Activated CD4-positive, alpha-beta T cell treated with anti-CD3 and anti-CD28 coated beads, Interleukin-2, amount 10 ng/mL, durations not matched to agents 24 days and 14 days (primary cell): Measurements from ENCODE around the gene RAB43. TPM values are rescaled to one million over a fixed set of nuclear protein-coding genes. Genes with fewer than 3 reads are reported as not detected.
"Not testable (repeated sequence)": the region's sequence is repeated elsewhere in the genome, so short reads cannot be mapped to it uniquely, and the experiment has no call there.

ENCODE experiments used
- DNase-seq: peaks from one replicate; pipeline ENCODE4 v3.0.0; 2022
- H3K27ac Mint-ChIP-seq: one replicate; pipeline ENCODE4 v1.8.0; 2022; ENCODE audit warnings: mild to moderate bottlenecking, mixed read lengths
- H3K27me3 Mint-ChIP-seq: one replicate; pipeline ENCODE4 v1.8.0; 2022; ENCODE audit warnings: mixed read lengths
- H3K36me3 Mint-ChIP-seq: one replicate; pipeline ENCODE4 v1.8.0; 2022; ENCODE audit warnings: low read depth, mild to moderate bottlenecking, mixed read lengths
- H3K4me1 Mint-ChIP-seq: one replicate; pipeline ENCODE4 v1.8.0; 2021; ENCODE audit warnings: mixed read lengths
- H3K4me3 Mint-ChIP-seq: one replicate; pipeline ENCODE4 v1.8.0; 2022; ENCODE audit warnings: mild to moderate bottlenecking, moderate library complexity, mixed read lengths
- H3K9me3 Mint-ChIP-seq: one replicate; pipeline ENCODE4 v1.8.0; 2021; ENCODE audit warnings: mixed read lengths
- intact Hi-C: fragments of 100-400 bp; cut with micrococcal nuclease; formaldehyde crosslinking; loops from one replicate; pipeline ENCODE4 v1.15.1; 2023
- total RNA-seq: library from RNA; stranded (reverse); gene quantifications from 2 replicates; pipeline ENCODE4 v1.2.3, GENCODE V29; 2022

The RAB43 gene
- total RNA-seq, 1 donor from 2014 or later: 44.3 TPM

DNA sequence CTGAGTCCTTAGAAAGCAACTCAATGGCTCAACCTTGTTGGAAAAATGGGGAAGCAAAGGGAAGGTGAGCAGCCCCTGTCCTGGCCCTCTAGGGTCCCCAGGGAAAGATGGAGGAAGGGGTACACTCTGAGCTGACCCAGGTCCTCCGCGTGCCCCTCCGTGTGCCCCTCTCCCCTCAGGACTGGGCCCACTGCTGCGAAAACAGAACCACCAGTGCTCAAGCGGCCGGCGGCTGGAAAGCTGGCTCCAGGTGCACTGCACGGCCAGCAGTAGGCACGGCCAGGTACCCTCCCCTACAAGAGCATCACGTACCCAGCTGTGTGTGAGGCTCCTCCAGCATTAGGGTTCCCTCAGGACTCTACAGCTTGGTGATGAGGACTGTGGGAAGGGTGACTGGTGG is 26.3 kb downstream of the RAB43 start:
- no peaks in the 10 kb centered on the region for H3K27me3 Mint-ChIP-seq
- H3K9me3 Mint-ChIP-seq: no peaks in the 10 kb centered on the region
- no peak overlapping the region for H3K27ac Mint-ChIP-seq
- H3K36me3 Mint-ChIP-seq: peaks cover 36% of the 10 kb centered on the region
- intact Hi-C loops: no loop called here
- no peak overlapping the region for H3K4me3 Mint-ChIP-seq
- no peak for DNase-seq
- peaks cover 21% of the 10 kb centered on the region for H3K4me1 Mint-ChIP-seq

DNA sequence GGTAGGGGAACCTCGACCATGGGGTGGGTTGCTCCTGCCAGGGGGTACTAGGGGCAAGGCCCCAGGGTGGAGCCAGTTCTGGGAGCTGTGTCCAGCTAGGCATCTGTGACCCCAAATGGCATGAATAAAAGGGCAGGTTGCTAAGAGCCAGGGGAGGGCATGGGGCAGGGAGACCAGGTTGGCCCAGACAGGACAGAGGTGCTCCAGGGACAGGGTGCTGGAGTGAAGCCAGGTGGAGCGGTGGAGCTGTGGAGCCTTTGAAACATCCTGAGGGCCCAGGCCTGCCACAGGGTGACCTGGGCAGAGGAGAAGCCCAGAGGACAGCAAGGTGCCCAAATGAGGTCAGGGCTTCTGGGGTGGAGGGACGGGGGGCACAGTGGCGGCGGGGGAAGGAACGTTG is 33.3 kb downstream of the RAB43 start:
- intact Hi-C loops, H3K4me1 Mint-ChIP-seq, H3K9me3 Mint-ChIP-seq: not testable (repeated sequence)

DNA sequence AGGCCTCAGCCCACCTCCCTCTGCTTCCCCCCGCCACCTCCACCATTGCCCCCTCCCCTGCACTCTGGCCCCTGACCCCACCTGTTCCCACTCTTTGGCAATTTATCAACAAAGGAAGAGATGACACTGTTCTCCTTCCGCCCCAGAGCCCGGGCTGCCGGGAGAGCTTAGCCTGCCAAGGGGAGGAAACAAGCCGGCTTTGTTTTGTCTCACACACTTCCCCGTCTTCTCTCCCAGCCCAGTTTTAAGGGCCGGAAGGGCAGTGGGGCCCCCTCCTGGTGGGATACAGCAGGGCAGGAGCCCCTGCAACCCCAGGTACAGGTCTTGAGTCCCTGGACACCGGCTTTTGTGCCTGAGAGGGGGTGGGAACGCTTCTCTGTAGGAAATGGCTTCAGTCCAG is 33.7 kb downstream of the RAB43 start:
- H3K9me3 Mint-ChIP-seq, H3K27me3 Mint-ChIP-seq, intact Hi-C loops: not testable (repeated sequence)

More for the DNA sequence above, 33.3 kb downstream of the RAB43 start:
- H3K27me3 Mint-ChIP-seq, H3K4me3 Mint-ChIP-seq, H3K27ac Mint-ChIP-seq, DNase-seq: not testable (repeated sequence)
- peaks cover 12% of the 10 kb centered on the region for H3K36me3 Mint-ChIP-seq

DNA sequence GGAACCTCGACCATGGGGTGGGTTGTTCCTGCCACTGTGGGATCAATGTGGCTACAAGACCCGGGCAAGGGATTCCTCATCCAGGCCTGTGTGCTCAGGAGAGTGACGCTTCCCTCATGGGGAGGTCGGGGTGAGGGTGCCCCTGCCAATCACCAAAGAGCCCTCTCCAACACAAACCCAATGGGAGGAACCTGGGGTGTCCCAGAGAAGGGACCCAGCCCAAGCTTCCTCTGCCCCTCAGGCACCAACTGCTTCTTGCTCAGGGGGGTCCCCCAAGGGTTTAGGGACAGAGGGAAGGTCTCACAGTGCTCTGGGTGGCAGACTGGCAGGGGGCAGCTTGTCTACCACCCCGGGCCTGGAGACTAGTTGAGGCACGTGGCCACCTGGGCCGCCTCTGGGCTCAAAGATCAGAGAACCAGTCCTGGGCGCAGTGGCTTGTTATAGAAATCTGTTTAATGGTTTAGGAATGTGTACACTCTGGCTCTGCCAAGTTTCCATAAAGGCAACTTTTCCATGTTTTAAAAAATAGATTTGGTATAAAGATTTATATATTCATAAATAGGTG is 34.4 kb downstream of the RAB43 start:
- H3K27me3 Mint-ChIP-seq: no peaks in the 10 kb centered on the region
- DNase-seq: no peak
- H3K4me3 Mint-ChIP-seq: no peak overlapping the region
- peaks cover 2% of the 10 kb centered on the region for H3K4me1 Mint-ChIP-seq
- H3K9me3 Mint-ChIP-seq: no peaks in the 10 kb centered on the region
- H3K36me3 Mint-ChIP-seq: peaks cover 11% of the 10 kb centered on the region
- no peak overlapping the region for H3K27ac Mint-ChIP-seq
- intact Hi-C loops: no loop called here

More for the DNA sequence above, 33.7 kb downstream of the RAB43 start:
- H3K4me3 Mint-ChIP-seq, H3K4me1 Mint-ChIP-seq, H3K27ac Mint-ChIP-seq: not testable (repeated sequence)
- peak; percentile 71 for DNase-seq
- peaks cover 12% of the 10 kb centered on the region for H3K36me3 Mint-ChIP-seq

DNA sequence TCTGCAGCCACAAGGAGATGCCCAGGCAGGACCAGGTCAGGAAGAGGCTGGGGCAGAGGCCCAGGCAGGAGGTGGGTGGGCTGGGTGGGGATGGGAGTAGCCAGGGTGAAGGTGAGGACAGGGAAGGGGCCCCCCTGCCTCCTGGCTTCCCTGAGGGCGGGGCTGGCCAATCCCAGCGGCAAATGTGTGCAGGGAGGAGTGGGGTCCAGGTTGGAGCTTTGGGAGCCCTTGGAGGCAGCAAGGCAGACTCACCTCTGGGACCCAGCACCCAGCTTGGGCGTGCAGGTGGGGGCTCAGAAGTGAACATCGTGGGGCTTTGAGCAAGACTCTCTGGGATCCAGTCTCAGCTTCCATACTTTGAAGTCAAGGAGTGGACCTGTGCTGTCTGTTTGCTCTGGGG is 35.8 kb downstream of the RAB43 start:
- intact Hi-C loops: no loop called here
- H3K27me3 Mint-ChIP-seq: no peaks in the 10 kb centered on the region
- DNase-seq: no peak
- peaks cover 4% of the 10 kb centered on the region for H3K36me3 Mint-ChIP-seq
- H3K4me1 Mint-ChIP-seq: peaks cover 4% of the 10 kb centered on the region
- no peak overlapping the region for H3K4me3 Mint-ChIP-seq
- no peaks in the 10 kb centered on the region for H3K9me3 Mint-ChIP-seq
- H3K27ac Mint-ChIP-seq: no peak overlapping the region

DNA sequence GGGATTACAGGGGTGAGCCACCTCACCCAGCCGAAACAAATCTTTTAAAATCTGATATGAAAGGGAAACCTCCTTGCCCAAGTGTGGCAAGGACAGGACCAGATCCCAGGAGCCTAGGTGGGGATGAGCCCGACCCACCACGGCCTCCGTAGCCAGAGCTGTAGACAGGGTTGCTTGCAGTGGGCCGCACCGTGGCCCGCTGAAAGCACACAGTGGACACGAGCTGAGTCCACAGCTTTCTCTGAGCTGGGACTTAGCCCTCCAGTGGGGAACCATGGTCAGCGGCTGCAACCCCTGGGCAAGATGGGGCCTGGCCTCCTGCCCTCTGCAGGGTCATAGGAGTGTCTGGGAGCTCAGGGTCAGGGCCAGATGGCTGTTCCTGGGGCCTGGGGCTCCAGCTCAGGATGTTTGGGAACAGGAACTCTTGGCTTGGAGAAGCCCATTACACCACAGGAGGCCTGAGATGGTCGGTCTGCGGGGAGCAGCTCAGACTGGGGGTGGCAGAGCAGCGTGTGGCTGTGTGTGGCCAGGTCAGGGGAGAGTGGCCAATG is 36.4 kb downstream of the RAB43 start:
- Mint-ChIP-seq H3K9me3 (no peaks in the 10 kb centered on the region), H3K4me3 (no peak overlapping the region), H3K36me3 (peaks cover 4% of the 10 kb centered on the region), H3K4me1 (peaks cover 4% of the 10 kb centered on the region), H3K27me3 (no peaks in the 10 kb centered on the region), H3K27ac (no peak overlapping the region)
- intact Hi-C loops: no loop called here
- no peak for DNase-seq

DNA sequence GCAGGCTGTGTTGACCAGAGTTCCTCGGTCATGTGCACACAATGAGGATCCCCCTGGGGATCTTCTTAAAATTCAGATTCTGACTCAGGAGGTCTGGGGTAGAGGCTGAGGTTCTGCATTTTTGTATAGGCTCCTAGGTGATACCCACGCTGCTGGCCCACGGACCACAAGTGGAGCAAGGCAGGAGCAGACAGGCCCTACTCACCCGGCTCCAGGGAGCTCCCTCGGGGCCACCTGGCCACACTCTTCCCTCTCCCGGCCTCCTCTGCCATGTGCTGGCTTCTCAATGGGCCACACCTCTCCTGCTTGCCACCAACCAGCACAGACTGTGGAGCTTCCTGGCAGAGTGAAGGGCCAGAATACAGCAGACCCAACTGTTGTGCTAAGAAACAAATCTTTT is 37.1 kb downstream of the RAB43 start:
- no peaks in the 10 kb centered on the region for H3K27me3 Mint-ChIP-seq
- H3K4me3 Mint-ChIP-seq: no peak overlapping the region
- H3K36me3 Mint-ChIP-seq: peaks cover 4% of the 10 kb centered on the region
- DNase-seq: no peak
- H3K9me3 Mint-ChIP-seq: no peaks in the 10 kb centered on the region
- intact Hi-C loops: no loop called here
- peaks cover 4% of the 10 kb centered on the region for H3K4me1 Mint-ChIP-seq
- H3K27ac Mint-ChIP-seq: no peak overlapping the region

DNA sequence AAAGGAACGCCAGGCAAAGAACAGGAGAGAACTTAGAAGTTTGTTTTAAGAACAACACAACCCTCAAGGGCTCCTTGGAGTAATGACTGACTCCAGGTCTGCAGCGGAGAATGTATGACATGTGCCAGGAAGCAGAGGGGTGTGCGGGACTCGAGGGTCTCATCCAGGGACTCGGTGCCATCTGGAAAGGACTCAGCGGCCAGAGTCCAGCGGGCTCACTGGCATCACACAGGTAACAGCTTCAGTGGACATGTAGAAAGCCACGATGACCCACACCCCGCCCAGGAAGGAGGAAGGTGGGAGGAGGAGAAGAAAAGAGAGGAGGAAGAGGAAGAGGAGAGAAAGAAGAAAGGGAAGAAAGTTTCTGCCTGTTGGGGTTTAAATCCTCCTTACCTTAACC is 39.6 kb downstream of the RAB43 start:
- Mint-ChIP-seq H3K4me3 (no peak overlapping the region), H3K9me3 (no peaks in the 10 kb centered on the region), H3K36me3 (peaks cover 4% of the 10 kb centered on the region), H3K27me3 (no peaks in the 10 kb centered on the region), H3K27ac (peak overlapping the region; percentile 26), H3K4me1 (peaks cover 4% of the 10 kb centered on the region)
- no peak for DNase-seq
- intact Hi-C loops: no loop called here

DNA sequence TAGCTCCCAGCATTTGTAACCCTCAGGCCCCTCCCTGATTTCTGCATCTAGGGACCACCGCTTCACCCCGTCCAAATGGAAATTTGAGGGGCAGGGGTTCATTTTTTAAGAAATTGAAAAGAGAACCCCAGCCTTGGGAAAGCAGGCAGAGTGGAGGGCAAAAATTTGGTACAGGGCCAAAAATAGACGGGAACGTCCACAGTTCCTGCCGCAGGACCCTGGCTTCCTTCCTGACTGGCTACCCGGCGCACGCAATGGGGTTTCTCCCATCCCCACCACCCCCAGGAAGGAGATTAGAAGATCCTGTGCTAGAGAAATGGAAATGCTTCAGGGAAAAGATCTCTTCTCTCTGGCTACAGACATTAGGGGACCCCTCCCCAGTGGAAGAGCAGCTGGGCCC is 40.1 kb downstream of the RAB43 start:
- H3K9me3 Mint-ChIP-seq: no peaks in the 10 kb centered on the region
- intact Hi-C loops: no loop called here

DNA sequence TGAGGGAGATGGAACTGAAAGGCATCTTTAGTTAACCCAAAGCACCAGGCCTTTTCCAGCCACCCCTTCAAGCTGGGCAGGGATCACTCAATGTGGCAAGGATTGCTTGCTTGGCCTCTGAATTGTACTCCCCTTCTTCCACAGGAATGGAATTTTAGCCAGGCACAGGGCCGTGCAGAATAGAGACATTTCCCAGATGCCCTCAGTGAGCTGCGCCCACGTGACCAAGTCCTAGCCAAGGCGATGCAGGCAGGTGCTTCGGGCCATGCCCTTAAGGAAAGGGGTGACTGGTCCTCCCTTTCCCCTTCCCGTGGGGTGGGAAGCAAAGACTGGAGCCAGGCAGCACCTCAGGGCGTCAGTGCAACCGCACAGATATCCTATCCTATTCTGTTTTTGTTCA is 43.1 kb downstream of the RAB43 start:
- DNase-seq: no peak
- intact Hi-C loops: loop anchor here (5.0 kb wide), 1 partner anchor 749 kb away; no protein-coding TSS in a partner anchor
- no peaks in the 10 kb centered on the region for H3K27me3 Mint-ChIP-seq
- no peak overlapping the region for H3K4me3 Mint-ChIP-seq
- H3K4me1 Mint-ChIP-seq: peaks cover 3% of the 10 kb centered on the region
- H3K9me3 Mint-ChIP-seq: no peaks in the 10 kb centered on the region
- H3K36me3 Mint-ChIP-seq: peaks cover 1% of the 10 kb centered on the region
- H3K27ac Mint-ChIP-seq: no peak overlapping the region

More for the DNA sequence above, 40.1 kb downstream of the RAB43 start:
- Mint-ChIP-seq H3K4me1 (peaks cover 4% of the 10 kb centered on the region), H3K27me3 (no peaks in the 10 kb centered on the region), H3K4me3 (no peak overlapping the region), H3K27ac (peak overlapping the region; percentile 14), H3K36me3 (peaks cover 4% of the 10 kb centered on the region)
- no peak for DNase-seq

DNA sequence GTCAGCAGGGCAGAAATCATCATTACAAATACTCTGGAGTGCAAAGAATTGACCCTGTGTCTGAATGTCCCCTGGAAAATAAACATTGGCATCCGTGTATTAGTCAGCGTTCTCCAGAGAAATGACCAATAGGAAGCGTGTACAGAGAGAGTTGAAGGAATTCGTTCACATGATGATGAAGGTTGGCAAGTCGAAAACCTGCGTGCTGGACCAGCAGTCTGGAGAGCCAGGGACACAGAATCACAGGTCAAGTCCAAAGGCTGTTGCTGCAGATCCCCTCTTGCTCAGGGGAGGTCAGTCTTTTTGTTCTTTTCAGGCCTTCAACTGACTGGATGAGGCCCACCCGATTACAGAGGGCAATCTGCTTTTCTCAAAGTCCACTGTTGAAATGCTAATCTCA is 44.4 kb downstream of the RAB43 start:
- Mint-ChIP-seq H3K4me3 (no peak overlapping the region), H3K27ac (no peak overlapping the region), H3K27me3 (peaks cover 2% of the 10 kb centered on the region), H3K9me3 (no peaks in the 10 kb centered on the region), H3K4me1 (peaks cover 2% of the 10 kb centered on the region), H3K36me3 (no peaks in the 10 kb centered on the region)
- intact Hi-C loops: loop anchor here (5.0 kb wide), 1 partner anchor 750 kb away; no protein-coding TSS in a partner anchor
- no peak for DNase-seq

DNA sequence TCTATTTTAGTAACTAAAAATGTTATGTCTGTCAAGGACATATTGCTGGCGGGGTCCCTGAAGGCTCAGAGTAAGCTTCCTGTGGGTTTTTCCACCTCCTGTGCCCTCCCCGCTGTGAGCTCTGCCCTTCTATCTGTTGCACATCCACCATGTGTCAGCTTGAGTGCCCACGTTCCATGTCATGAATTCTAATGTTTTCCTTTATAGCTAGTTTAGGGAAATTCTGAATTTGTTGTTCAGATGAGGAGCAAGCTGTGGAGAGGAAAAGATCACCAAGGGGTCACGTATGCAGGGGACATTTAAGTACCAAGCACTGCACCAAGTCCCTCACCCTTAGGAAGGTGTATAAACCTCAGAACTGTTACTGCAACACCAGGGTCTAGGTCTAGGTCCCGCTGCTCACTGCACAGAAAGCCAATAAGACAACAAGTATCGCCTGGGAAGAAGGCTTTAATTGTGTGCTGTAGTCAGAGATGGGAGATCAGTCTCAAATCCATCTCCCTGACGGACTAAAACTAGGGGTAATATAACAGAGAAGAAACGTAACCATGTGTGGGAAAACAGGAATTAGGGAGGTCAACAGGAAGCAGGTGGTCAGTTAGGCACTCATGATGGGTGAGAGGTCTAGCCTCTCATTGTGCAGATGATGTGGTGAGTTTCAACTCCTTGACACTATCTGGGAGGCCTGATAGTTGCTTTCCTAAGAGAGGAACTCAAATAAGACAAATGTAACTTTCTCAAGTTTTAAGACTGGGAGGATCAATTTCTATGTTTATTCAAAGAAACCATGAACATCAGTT is 51.3 kb downstream of the RAB43 start:
- H3K27ac Mint-ChIP-seq: no peak overlapping the region
- H3K27me3 Mint-ChIP-seq: peaks cover 6% of the 10 kb centered on the region

DNA sequence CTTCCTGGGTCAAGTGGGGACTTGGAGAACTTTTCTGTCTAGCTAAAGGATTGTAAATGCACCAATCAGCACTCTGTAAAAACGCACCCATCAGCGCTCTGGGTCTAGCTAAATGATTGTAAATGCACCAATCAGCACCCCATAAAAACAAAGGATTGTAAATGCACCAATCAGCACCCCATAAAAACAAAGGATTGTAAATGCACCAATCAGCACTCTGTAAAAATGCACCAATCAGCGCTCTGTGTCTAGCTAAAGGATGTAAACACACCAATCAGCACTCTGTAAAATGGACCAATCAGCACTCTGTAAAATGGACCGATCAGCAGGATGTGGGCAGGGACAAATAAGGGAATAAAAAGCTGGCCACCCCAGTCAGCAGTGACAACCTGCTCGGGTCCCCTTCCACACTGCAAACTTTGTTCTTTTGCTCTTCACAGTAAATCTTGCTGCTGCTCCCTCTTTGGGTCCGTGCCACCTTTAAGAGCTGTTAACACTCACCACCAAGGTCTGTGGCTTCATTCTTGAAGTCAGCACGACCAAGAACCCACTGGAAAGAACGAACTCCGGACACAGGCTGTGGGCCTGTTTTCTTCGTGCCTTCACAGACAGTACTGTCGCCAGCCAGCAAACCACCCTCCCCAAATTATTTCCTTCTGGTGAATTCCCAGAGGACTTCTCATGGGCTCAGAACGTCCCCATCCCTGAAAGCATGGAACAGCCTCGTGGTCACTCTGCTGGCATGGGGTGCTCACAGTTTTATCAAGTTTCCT is 52.1 kb downstream of the RAB43 start:
- not testable (repeated sequence) for H3K9me3 Mint-ChIP-seq, H3K36me3 Mint-ChIP-seq, H3K27ac Mint-ChIP-seq, H3K27me3 Mint-ChIP-seq, H3K4me1 Mint-ChIP-seq
- peak; percentile 58 for DNase-seq
- intact Hi-C loops: loop anchor here (5.0 kb wide), 1 partner anchor 53 kb away; the partner anchor contains the start of gene RAB43
- peak overlapping the region; percentile 65 for H3K4me3 Mint-ChIP-seq

More for the DNA sequence above, 51.3 kb downstream of the RAB43 start:
- no peaks in the 10 kb centered on the region for H3K9me3 Mint-ChIP-seq
- no peak overlapping the region for H3K4me3 Mint-ChIP-seq
- no peak for DNase-seq
- H3K36me3 Mint-ChIP-seq: no peaks in the 10 kb centered on the region
- intact Hi-C loops: no loop called here
- peaks cover 8% of the 10 kb centered on the region for H3K4me1 Mint-ChIP-seq
